Muscle of leg (tissue), 11 donors: ENCODE data around the gene CYP1A1. TPM values are rescaled to one million over a fixed set of nuclear protein-coding genes. Genes with fewer than 3 reads are reported as not detected.
A peak's percentile ranks its signal among the peaks of the same experiment; 100 is the strongest.

Experiments
- DNase-seq: peaks from one replicate; pipeline ENCODE4 v3.0.0; 2013
- H3K27ac ChIP-seq: one replicate; pipeline ENCODE4 v1.5.1; 2013; ENCODE audit warnings: mild to moderate bottlenecking, low read length, control low read depth
- H3K27me3 ChIP-seq: one replicate; pipeline ENCODE4 v1.6.1; 2013; ENCODE audit warnings: low read length; ENCODE audit not compliant: control insufficient read depth, insufficient read depth
- H3K36me3 ChIP-seq: one replicate; pipeline ENCODE4 v1.6.1; 2013; ENCODE audit warnings: low read length; ENCODE audit not compliant: control insufficient read depth, insufficient read depth
- H3K4me1 ChIP-seq: one replicate; pipeline ENCODE4 v1.6.1; 2013; ENCODE audit warnings: low read length; ENCODE audit not compliant: control insufficient read depth, insufficient read depth
- H3K4me3 ChIP-seq: one replicate; pipeline ENCODE4 v1.5.1; 2013; ENCODE audit warnings: low read length, control low read depth
- H3K9me3 ChIP-seq: replicated peaks from 2 replicates; pipeline ENCODE4 v1.6.1; 2013; ENCODE audit warnings: low read depth, low read length; ENCODE audit not compliant: control insufficient read depth
- WGBS: methylation state at CpG from one replicate; pipeline ENCODE4 v1.1.5; 2013; ENCODE audit warnings: missing lambda C conversion rate; ENCODE audit not compliant: insufficient coverage; 5-methylcytosine and 5-hydroxymethylcytosine counted together
- polyA plus RNA-seq, 8 donors: library from polyadenylated mRNA; unstranded; fragments of 120-200 nt; gene quantifications; one replicate each; pipeline versions ENCODE4 v1.2.1 to v1.2.3, GENCODE V29; 2013; ENCODE audit warnings: inconsistent platforms in 1 of 8, low replicate concordance in 1 of 8; ENCODE audit not compliant: insufficient read length in 8 of 8, insufficient read depth in 1 of 8
- total RNA-seq: library from RNA; stranded (reverse); fragments of 120-200 nt; gene quantifications from one replicate; pipeline ENCODE4 v1.2.4, GENCODE V29; 2013

The CYP1A1 gene
- total and polyA plus RNA-seq, 9 donors, result 0.13 to 0.33 TPM; not detected in 7

DNA sequence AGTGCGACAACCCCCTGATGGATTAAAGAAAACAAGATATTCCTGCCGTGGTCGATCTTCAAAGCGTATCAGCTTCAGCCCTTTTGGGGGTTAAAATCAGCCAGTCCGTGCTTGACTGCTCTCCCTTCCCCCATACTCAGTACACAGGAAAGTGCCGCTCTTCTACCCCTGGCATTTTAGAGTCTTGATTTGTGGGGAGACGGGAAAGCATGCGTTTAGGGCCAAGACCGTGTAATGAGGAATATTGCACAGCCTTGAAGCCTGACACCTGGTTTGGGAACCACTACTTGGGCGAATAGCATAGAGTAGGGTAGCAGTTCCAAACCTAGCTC, 29.0 kb downstream of the CYP1A1 start:
- 0% methylated on average over 4 of the region's 10 CpGs for WGBS
- H3K4me1 ChIP-seq, result peaks cover 8% of the 10 kb centered on the region
- H3K9me3 ChIP-seq, result no peaks in the 10 kb centered on the region
- no peaks in the 10 kb centered on the region for H3K27me3 ChIP-seq
- H3K27ac ChIP-seq, result peak overlapping the region; percentile 90
- H3K36me3 ChIP-seq, result no peaks in the 10 kb centered on the region
- peak overlapping the region; percentile 82 for H3K4me3 ChIP-seq
- no peak for DNase-seq

DNA sequence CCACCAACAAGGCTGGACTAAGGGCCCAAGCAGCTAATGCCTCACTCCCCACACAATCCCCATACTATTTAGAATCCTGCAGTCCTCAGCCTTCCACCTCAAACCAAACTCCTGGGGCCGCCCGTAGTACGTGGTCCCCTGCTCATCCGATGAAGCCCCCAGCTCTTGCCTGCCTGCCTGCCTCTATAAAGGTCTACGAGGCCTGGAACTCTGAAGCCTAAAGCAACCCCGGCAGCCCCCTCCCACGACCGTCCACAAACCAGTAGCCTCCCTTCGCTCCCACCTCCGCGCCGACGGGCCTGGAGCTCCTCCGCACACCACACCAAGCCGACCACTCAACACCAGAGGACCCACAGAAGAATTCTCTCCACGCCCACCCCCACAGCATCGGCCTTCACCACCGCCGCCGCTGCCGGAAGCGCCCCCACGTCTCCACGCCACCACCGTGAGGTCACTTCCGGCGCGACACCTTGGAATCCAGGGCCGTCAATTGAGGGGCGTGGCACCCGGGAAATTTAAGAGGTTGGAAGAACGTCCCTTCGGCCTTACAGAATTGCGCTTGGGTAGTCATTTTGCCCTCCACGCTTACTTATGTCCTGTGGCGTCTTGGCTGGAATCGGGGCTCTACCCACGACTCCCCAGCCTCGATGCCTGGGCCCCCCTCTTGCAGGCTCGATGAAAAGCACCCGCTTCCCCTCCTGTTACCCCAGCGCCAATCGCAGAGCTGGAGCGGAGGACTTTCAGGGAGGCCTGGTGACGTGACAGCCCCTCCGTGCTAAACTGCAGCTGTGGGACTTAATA, 29.5 kb downstream of the CYP1A1 start, which contains the start of gene EDC3:
TSS of gene EDC3 (minus strand) at position 428 of the 801 bp plus-strand sequence. CDS start 20,900 bp downstream, outside the sequence.
- DNase-seq, result peak; percentile 96
- Histone ChIP-seq H3K4me3 (peak within 1 kb of the TSS; percentile 82), H3K36me3 (no peaks in the 10 kb centered on the region), H3K9me3 (no peaks in the 10 kb centered on the region), H3K27me3 (no peaks in the 10 kb centered on the region), H3K4me1 (peaks cover 8% of the 10 kb centered on the region), H3K27ac (peak within 1 kb of the TSS; percentile 90)
- WGBS, result under 1% methylated on average over 44 of the region's 46 CpGs

- H3K9me3 ChIP-seq, result no peaks in the 10 kb centered on the region
- DNase-seq, result no peak
- no peak overlapping the region for H3K27ac ChIP-seq
- H3K27me3 ChIP-seq, result no peaks in the 10 kb centered on the region
- no CpG with 5 or more reads among the region's 1 CpG for WGBS
- peaks cover 8% of the 10 kb centered on the region for H3K4me1 ChIP-seq
- H3K36me3 ChIP-seq, result no peaks in the 10 kb centered on the region
- no peak overlapping the region for H3K4me3 ChIP-seq
Measured at GRCh38 chr15:74692327-74692726, 33.0 kb downstream of the CYP1A1 start.

- no peak overlapping the region for H3K4me3 ChIP-seq
- H3K36me3 ChIP-seq, result peaks cover 11% of the 10 kb centered on the region
- H3K27me3 ChIP-seq, result no peaks in the 10 kb centered on the region
- WGBS, result no CpG with 5 or more reads among the region's 1 CpG
- H3K27ac ChIP-seq, result no peak overlapping the region
- no peaks in the 10 kb centered on the region for H3K4me1 ChIP-seq
- no peak for DNase-seq
- H3K9me3 ChIP-seq, result peaks cover 5% of the 10 kb centered on the region
Measured at GRCh38 chr15:74683758-74684157, 41.6 kb downstream of the CYP1A1 start.

- no peaks in the 10 kb centered on the region for H3K4me1 ChIP-seq
- no peak for DNase-seq
- H3K36me3 ChIP-seq, result peaks cover 11% of the 10 kb centered on the region
- H3K27ac ChIP-seq, result no peak overlapping the region
- peaks cover 5% of the 10 kb centered on the region for H3K9me3 ChIP-seq
- no peak overlapping the region for H3K4me3 ChIP-seq
- no peaks in the 10 kb centered on the region for H3K27me3 ChIP-seq
- WGBS, result 100% methylated on average over 1 of the region's 3 CpGs
Measured at GRCh38 chr15:74682954-74683353, 42.4 kb downstream of the CYP1A1 start.

- DNase-seq, result no peak
- H3K4me3 ChIP-seq, result no peak overlapping the region
- peaks cover 5% of the 10 kb centered on the region for H3K9me3 ChIP-seq
- peaks cover 6% of the 10 kb centered on the region for H3K36me3 ChIP-seq
- no peaks in the 10 kb centered on the region for H3K4me1 ChIP-seq
- WGBS, result no CpG with 5 or more reads among the region's 2 CpGs
- H3K27me3 ChIP-seq, result no peaks in the 10 kb centered on the region
- no peak overlapping the region for H3K27ac ChIP-seq
Measured at GRCh38 chr15:74680456-74680855, 44.9 kb downstream of the CYP1A1 start.

- Histone ChIP-seq H3K9me3 (no peaks in the 10 kb centered on the region), H3K36me3 (peaks cover 19% of the 10 kb centered on the region), H3K27me3 (no peaks in the 10 kb centered on the region), H3K4me1 (no peaks in the 10 kb centered on the region), H3K4me3 (no peak overlapping the region), H3K27ac (no peak overlapping the region)
- WGBS, result no CpG with 5 or more reads among the region's 7 CpGs
- DNase-seq, result no peak
Measured at GRCh38 chr15:74676801-74677200, 48.5 kb downstream of the CYP1A1 start.

DNA sequence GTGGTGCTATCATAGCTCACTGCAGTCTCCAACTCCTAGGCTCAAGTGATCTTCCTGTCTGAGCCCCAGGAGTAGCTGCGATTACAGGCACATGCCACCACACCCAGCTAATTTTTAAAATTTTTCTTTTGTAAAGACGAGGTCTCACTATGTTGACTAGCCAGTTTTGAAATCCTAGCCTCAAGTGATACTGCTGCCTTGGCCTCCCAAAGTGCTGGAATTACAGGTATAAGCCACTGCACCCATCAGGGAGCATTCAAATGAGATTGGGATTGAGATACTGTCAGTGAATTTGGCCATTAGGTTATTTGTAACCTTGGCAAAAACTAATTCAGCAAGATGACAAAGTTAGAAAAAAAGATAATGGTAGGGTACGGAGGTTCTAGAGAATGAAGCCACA, 51.2 kb downstream of the CYP1A1 start:
- H3K27ac ChIP-seq, result no peak overlapping the region
- no peak overlapping the region for H3K4me3 ChIP-seq
- peaks cover 35% of the 10 kb centered on the region for H3K36me3 ChIP-seq
- no peaks in the 10 kb centered on the region for H3K27me3 ChIP-seq
- no peak for DNase-seq
- H3K4me1 ChIP-seq, result no peaks in the 10 kb centered on the region
- WGBS, result 100% methylated on average over 3 of the region's 3 CpGs
- no peaks in the 10 kb centered on the region for H3K9me3 ChIP-seq

- WGBS, result no CpG with 5 or more reads among the region's 4 CpGs
- Histone ChIP-seq H3K4me3 (no peak overlapping the region), H3K9me3 (no peaks in the 10 kb centered on the region), H3K36me3 (peaks cover 35% of the 10 kb centered on the region), H3K27me3 (no peaks in the 10 kb centered on the region), H3K4me1 (no peaks in the 10 kb centered on the region), H3K27ac (no peak overlapping the region)
- DNase-seq, result no peak
Measured at GRCh38 chr15:74669627-74670026, 55.7 kb downstream of the CYP1A1 start.
